RKO (cell line): ENCODE measurements around the gene STOML1.

Source experiments
- DNase-seq: peaks from one replicate; pipeline ENCODE4 v3.0.0-alpha.2; 2016; ENCODE audit warnings: low spot score

STOML1 gene

DNA sequence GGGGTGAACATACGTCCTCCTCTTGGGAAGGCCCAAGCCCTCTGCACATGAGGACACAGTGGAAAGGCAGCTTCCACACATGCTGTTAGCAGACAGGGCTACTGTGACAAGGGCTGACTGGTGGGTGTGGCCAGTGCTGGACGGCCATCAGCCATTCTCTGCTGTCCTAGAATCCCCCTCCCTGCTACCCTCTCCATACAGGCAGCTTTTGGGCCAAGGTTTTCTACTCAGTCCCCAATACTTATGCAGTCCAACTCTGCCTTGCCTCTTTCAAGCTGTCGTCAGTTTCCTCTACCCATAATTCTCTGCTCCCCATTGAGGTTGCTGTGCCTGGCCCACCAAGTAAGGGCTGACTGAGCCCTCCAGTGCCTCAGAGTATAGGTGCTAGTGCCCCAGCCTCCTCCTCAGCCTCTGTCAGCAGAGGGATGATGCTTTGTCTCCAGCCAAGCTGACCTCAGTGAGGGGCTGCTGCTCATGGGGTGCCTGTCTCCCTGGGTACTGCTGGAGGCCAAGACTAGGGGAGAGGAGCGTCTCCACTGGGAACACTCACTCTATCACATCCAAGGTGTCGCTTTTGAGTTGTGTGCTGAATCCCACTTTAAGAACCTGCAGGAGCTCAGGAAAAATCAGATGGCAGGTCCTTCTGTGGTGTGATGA, 63.0 kb downstream of the STOML1 start:
- no peak for DNase-seq
